Heart right ventricle (tissue), 16 donors: Measurements from ENCODE around the gene OS9. TPM values are rescaled to one million over a fixed set of nuclear protein-coding genes. Genes with fewer than 3 reads are reported as not detected.
A peak's percentile ranks its signal among the peaks of the same experiment; 100 is the strongest.

Experiments used
- ATAC-seq, 8 donors: fragments of 200-7000 bp; cut with Tn5 transposase; one replicate each; pipeline ENCODE4 v1.9.1; 2020; ENCODE audit warnings: mild to moderate bottlenecking in 8 of 8, moderate library complexity in 8 of 8, moderate number of reproducible peaks in 1 of 8
- DNase-seq, 2 donors: peaks; one replicate each; pipeline ENCODE4 v3.0.0-alpha.2; 2020
- H3K27ac ChIP-seq, 10 donors: fragments of 200-600 bp; sonication (generic) in 2 of 10; one replicate each; pipeline versions ENCODE4 v1.5.0 to v1.8.0; 2020 to 2022; ENCODE audit warnings: mild to moderate bottlenecking in 3 of 10
- H3K27me3 ChIP-seq, 7 donors: fragments of 200-600 bp; one replicate each; pipeline ENCODE4 v1.8.0; 2021 to 2022; ENCODE audit warnings: mild to moderate bottlenecking in 2 of 7
- H3K36me3 ChIP-seq, 9 donors: fragments of 200-600 bp; sonication (generic) in 1 of 9; one replicate each; pipeline versions ENCODE4 v1.5.0 to v1.8.0; 2020 to 2022; ENCODE audit warnings: mild to moderate bottlenecking in 2 of 9
- H3K4me1 ChIP-seq, 9 donors: fragments of 200-600 bp; sonication (generic) in 1 of 9; one replicate each; pipeline versions ENCODE4 v1.5.0 to v1.8.0; 2020 to 2022; ENCODE audit warnings: mild to moderate bottlenecking in 4 of 9
- H3K4me3 ChIP-seq, 10 donors: fragments of 200-600 bp; sonication (generic) in 2 of 10; one replicate each; pipeline versions ENCODE4 v1.5.0 to v1.8.0; 2020 to 2022; ENCODE audit warnings: mild to moderate bottlenecking in 7 of 10, moderate library complexity in 2 of 10
- H3K9me3 ChIP-seq, 11 donors: fragments of 200-600 bp in 10 of 11; sonication (generic) in 2 of 11; one replicate each; pipeline versions ENCODE4 v1.5.0 to v1.8.0; 2013 to 2022; ENCODE audit warnings: mild to moderate bottlenecking in 2 of 11, control low read depth in 1 of 11, moderate library complexity in 1 of 11
- WGBS, 2 donors: extraction: QIAGEN DNeasy Blood & Tissue Kit; methylation state at CpG; one replicate each; pipeline ENCODE4 v1.1.7; 2013; ENCODE audit warnings: inconsistent platforms in 1 of 2; 5-methylcytosine and 5-hydroxymethylcytosine counted together
- intact Hi-C, 10 donors: fragments of 100-400 bp; cut with DNase I; formaldehyde crosslinking; loops; one replicate each; pipeline versions ENCODE4 v1.11.1 to v1.14.2; 2022
- polyA plus RNA-seq, 2 donors: library from polyadenylated mRNA; stranded (reverse); fragments of 200-250 nt; gene quantifications; one replicate each; pipeline ENCODE4 v1.2.3, GENCODE V29; 2013
- total RNA-seq, 10 donors: library from RNA; stranded (reverse); fragmentation: NEBNext Ultra II Directional in 3 of 10; extraction: Animal tissue kit (Norgen Biotek cat#: 25700) in 3 of 10; gene quantifications; one replicate each; pipeline versions ENCODE4 v1.2.1 to v1.2.4, GENCODE V29; 2021 to 2023
- TF ChIP-seq, protein P1 (sequence below), 9 donors: fragments of 200-600 bp; sonication (generic) in 2 of 9; IDR thresholded peaks; one replicate each; pipeline versions ENCODE4 v1.5.0 to v1.8.0; 2021 to 2022; ENCODE audit warnings: antibody characterized with exemption in 9 of 9, mild to moderate bottlenecking in 5 of 9, moderate library complexity in 1 of 9
- donor health status: Arrhythmogenic right ventricular cardiomyopathy.
- donor health status: ischemic (EF 13 %, LVEDD 7.1; RV severe dilation, severe dysfunction).
- donor health status: healthy with polysubstance abuse.
- donor health status: DM: no; HTN: yes; CAD: no.
- donor health status: DM: no; HTN: no; CAD: no.
- donor health status: ischemic (EF 25% LVEDD 6.9; RV normal size, moderate dysfunction).
- donor health status: ischemic (EF 25% LVEDD 5.7; RV mildly dilated, moderate dysfunction).
- donor health status: healthy.
- donor health status: DM: yes; HTN: yes; CAD: no.
- donor health status: Ischemic cardiomyopathy.
- donor health status: ischemic (EF 35%, LVEDD 5.7; RV mildly dilated, moderate dysfunction).
- donor health status: nonischemic (EF 11% LVEDD 7.7; RV severe dilation, severe dysfunction).
- donor health status: DM: yes; HTN: yes; CAD: no.
- donor health status: PGD.
- donor health status: ischemic (EF 29% LVEDD 5.4; RV normal size, mild dysfunction).
- donor health status: nonischemic (EF 23%, LVEDD 6.1; RV moderate dilation, normal function).

OS9 gene
- total and polyA plus RNA-seq, 12 donors, result 84.9 to 181 (median 113) TPM

DNA sequence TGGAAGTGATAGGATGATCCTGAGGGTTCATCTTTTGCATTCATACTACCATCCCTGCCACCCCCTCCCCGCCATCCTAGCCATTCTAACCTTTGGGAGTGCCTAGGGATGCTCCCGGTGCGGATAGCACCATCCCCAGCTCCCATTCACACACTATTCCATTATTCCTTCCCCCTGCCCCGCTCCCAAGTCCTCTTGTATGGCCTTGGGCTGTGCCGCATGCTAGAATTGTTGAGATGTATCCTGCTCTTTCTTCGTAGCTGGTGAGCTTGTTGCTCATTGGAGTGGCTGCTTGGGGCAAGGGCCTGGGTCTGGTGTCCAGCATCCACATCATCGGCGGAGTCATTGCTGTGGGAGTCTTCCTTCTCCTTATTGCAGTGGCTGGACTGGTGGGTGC lies 51.6 kb downstream of the OS9 start:
- 35 to 41% methylated on average over 8 of the region's 8 CpGs for WGBS, 2 donors
- DNase-seq (no peak), ATAC-seq (peak in 7 of 8 donors; percentile 2 to 36 (median 17))
- Histone ChIP-seq H3K9me3 (no peaks in the 10 kb centered on the region), H3K27me3 (peaks cover 0 to 7% (median 0%) of the 10 kb centered on the region in 7 donors), H3K27ac (peak overlapping the region; percentile 91 to 99 (median 96)), H3K4me3 (peak overlapping the region; percentile 58 to 98 (median 88)), H3K36me3 (peaks cover 0 to 45% (median 32%) of the 10 kb centered on the region in 9 donors), H3K4me1 (peaks cover 0 to 39% (median 15%) of the 10 kb centered on the region in 9 donors)
- intact Hi-C loops, result no loop called here
- TF ChIP-seq, protein P1, sequence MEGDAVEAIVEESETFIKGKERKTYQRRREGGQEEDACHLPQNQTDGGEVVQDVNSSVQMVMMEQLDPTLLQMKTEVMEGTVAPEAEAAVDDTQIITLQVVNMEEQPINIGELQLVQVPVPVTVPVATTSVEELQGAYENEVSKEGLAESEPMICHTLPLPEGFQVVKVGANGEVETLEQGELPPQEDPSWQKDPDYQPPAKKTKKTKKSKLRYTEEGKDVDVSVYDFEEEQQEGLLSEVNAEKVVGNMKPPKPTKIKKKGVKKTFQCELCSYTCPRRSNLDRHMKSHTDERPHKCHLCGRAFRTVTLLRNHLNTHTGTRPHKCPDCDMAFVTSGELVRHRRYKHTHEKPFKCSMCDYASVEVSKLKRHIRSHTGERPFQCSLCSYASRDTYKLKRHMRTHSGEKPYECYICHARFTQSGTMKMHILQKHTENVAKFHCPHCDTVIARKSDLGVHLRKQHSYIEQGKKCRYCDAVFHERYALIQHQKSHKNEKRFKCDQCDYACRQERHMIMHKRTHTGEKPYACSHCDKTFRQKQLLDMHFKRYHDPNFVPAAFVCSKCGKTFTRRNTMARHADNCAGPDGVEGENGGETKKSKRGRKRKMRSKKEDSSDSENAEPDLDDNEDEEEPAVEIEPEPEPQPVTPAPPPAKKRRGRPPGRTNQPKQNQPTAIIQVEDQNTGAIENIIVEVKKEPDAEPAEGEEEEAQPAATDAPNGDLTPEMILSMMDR (IDR thresholded peaks at IDR 0.05), result no peak

DNA sequence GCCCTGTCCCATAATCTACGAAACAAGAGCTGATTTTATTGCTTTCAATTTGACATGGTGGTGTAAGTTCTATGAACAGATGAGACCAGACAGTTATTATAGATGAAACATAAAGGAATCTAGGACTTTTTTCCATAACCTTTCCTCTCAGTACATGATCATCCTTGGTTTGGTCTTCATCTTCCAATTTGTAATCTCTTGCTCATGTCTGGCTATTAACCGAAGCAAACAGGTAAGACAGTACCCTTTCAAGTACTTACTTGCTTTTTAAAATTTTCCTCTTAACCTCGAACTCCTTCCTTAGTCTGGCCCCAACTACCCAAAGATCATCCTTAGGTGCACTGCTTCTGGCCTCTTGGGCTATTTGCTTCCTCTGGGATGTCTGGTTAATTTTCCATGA lies 52.1 kb downstream of the OS9 start:
- Histone ChIP-seq H3K4me3 (peak overlapping the region in 7 of 10 donors; percentile 58 to 93 (median 88)), H3K4me1 (peaks cover 4 to 39% (median 20%) of the 10 kb centered on the region in 9 donors), H3K9me3 (no peaks in the 10 kb centered on the region), H3K27ac (peak overlapping the region in 5 of 10 donors; percentile 96 to 99 (median 96)), H3K36me3 (peaks cover 0 to 50% (median 32%) of the 10 kb centered on the region in 9 donors), H3K27me3 (peaks cover 0 to 2% (median 0%) of the 10 kb centered on the region in 7 donors)
- WGBS, 2 donors, result 85 to 90% methylated on average over 3 of the region's 3 CpGs
- DNase-seq (no peak), ATAC-seq (no peak)
- TF ChIP-seq, protein P1 (IDR thresholded peaks at IDR 0.05), result no peak
- intact Hi-C loops, result no loop called here

DNA sequence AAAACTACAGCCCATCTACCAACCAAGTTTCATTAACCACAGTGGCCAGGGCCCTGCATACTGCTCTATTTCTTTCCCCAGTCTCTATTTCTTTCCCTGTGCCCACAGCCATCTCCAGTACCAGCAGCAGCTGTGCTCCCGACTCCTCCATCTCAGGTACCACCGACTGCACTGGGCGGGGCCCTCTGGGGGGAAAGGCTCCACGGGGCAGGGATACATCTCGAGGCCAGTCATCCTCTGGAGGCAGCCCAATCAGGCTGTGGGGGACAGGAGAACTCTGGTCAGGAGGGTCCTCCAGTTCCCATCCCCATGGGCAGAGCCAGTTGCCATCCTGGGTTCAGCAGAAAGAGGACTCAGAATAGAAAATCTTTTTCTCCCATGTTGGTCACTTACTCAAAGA lies 55.1 kb downstream of the OS9 start:
- Histone ChIP-seq H3K4me3 (no peak overlapping the region), H3K36me3 (peaks cover 0 to 51% (median 32%) of the 10 kb centered on the region in 9 donors), H3K4me1 (peaks cover 10 to 44% (median 31%) of the 10 kb centered on the region in 9 donors), H3K27ac (no peak overlapping the region), H3K9me3 (no peaks in the 10 kb centered on the region), H3K27me3 (no peaks in the 10 kb centered on the region)
- 90 to 94% methylated on average over 5 of the region's 5 CpGs for WGBS, 2 donors
- no peak for ATAC-seq
- TF ChIP-seq, protein P1 (IDR thresholded peaks at IDR 0.05), result no peak
- intact Hi-C loops, result no loop called here
- no peak for DNase-seq

DNA sequence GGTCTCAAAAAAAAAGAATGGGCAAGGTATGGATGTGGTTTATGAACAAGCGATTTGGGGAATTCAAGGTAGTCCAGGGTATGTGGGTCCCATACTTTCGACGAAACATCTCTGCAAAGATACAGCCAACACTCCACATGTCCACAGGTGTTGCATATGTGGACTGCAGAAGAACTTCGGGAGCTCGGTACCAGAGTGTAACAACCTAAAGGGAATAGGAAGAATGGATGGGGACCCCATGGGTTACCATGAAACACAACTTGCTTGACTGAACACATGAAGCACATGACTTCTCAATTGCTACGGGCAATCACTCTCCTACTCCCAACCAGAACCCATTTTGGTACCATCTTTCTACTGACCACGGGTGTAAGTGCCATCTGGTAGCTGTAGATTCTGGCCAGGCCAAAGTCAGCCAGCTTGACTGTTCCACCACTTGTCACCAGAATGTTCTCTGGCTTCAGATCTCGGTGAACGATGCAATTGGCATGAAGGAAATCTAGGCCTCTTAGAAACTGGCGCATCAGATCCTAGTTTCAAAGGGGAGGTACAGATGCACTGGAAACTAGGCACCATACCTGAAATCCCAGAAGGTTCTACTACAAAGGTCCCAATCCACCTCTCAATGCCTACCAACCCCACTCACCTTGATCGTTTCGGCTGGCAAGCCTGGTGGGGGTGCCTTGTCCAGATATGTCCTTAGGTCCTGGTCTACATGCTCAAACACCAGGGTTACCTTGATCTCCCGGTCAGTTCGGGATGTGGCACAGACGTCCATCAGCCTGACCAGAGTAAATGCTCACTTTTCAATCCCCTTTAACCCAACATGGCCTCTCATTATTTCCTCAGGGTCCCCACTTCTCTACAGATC lies 56.9 kb downstream of the OS9 start:
- H3K4me3 ChIP-seq, result peak overlapping the region; percentile 55 to 85 (median 72)
- H3K27ac ChIP-seq, result peak overlapping the region in 8 of 10 donors; percentile 90 to 96 (median 92)
- peaks cover 0 to 51% (median 32%) of the 10 kb centered on the region in 9 donors for H3K36me3 ChIP-seq
- no peaks in the 10 kb centered on the region for H3K9me3 ChIP-seq
- WGBS, 2 donors, result 88 to 89% methylated on average over 15 of the region's 15 CpGs
- H3K27me3 ChIP-seq, result no peaks in the 10 kb centered on the region
- intact Hi-C loops, result no loop called here
- H3K4me1 ChIP-seq, result peaks cover 11 to 45% (median 32%) of the 10 kb centered on the region in 9 donors
- no peak for ATAC-seq
- TF ChIP-seq, protein P1 (IDR thresholded peaks at IDR 0.05), result no peak
- DNase-seq, result no peak
